ENCODE data around the gene HOXB5.
A peak's percentile ranks its signal among the peaks of the same experiment; 100 is the strongest.

Gene HOXB5

DNA sequence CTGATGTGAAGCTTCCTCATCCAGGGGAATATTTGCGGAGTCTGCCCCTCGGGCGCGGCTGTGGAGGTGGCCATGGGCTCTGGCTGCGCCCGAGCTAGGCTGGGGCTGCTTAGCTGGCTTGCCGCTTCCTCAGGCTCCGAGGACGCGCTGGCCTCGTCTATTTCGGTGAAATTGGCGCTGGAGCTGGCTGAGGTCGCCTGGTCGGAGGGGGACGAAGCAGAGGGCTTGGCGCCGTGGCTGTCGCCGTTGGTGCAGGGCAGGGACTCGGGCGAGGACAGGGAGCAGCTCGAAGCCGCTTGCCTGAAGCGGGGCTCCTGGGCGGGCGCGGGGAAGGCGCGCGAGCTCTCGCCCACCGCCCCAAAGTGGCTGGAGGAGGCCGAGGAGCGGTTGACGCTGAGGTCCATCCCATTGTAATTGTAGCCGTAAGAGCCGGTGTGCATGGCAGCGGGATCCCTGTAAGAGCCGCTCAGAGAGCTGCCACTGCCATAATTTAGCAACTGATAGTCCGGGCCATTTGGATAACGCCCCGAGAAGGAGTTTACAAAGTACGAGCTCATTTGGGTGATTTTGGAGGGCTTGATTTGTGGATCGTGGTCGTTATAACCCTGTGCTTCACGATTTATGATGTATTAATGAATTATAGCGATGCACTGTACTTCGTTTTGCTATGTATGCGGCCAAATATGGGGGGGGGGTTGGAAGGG is at the start of gene HOXB5:
Gene HOXB5 (minus strand): TSS at position 654 of the 704 bp plus-strand sequence. CDS start 97 bp downstream, at position 557.
- peak; percentile 70 for DNase-seq (ENCODE audit: low read depth, low spot score)

DNA sequence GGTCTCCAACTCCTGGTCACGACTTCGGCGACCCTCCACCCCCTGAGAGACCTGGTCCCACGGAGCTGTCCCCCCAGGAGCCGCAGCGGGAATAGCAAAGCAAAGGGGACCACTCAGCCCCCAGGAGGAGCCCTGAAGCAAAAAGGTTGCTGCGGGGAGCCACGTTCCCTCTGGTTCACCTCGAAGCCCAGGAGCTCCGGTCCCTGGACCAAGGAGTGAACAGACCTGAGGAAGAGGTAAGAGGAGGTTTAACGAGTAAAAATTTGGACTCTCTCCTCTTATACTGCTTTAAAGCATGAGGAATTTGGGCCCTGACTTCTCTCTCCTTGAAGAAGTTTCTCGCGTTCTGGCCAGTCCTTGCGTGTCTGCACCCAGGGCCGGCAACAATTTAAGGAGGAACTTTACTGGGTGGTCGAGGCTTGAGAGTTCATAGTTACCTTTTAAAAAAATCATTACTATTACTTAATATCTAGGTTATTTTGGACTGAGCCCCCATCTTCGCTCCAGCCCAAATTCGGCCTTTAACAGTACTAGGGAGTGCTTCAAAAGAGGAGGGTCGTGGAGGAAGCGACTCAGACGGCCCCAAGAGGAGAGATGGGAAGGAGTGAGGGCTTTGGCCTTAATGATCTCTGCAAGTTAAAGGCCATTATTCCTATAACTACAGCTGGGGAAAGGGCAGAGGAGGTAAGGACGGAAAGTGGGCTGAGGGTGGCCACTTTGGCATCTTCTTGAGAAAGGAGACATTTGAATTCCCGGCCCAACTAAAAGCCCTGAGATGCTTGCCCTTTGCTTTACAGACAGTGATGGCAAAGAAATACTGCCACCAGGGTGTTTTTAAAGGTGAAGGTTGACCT is 49.5 kb upstream of the HOXB5 start:
- no peak for DNase-seq (ENCODE audit: low read depth, low spot score)

DNA sequence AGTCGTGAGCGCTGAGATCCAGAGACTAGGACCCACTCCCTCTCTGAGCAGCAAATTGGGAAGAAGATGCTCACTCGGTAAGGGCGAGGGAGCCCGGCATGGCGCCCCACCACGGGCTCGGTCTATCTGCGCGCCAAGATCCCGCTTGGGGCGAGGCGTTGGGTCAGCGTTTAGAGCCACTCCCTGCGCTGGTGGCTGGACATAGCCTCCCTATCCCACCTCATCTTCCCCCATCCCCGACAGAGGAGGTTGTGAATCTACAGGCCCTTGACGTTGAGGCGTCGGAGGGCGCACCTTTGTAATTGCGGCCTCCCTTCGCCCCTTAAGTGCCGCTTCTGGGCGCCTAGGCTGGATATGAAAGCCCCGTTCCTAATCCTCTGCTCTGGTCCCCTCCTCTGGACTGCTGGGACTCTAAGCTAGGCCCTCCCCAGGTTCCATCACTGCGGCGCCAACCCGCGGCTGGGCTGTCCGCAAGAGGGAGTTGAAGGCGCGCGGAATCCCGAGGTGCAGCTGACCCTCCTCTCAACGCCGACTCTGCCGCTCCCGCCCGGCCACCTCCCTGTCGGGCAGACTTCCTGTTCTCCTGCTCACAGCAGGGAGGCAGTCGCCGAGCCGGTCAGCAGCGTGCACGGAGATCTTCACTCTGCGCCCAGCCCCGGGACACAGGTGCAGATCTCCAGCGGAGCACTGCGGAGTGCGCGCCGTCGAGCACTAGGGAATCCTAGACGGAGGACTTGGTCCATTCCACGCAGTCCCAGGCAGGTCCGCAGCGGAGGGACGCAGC is 48.7 kb upstream of the HOXB5 start:
- DNase-seq (ENCODE audit: low read depth, low spot score) = no peak

- no peak for DNase-seq (ENCODE audit: low read depth, low spot score)
Measured at GRCh38 chr17:48641541-48642058, 48.0 kb upstream of the HOXB5 start.

DNA sequence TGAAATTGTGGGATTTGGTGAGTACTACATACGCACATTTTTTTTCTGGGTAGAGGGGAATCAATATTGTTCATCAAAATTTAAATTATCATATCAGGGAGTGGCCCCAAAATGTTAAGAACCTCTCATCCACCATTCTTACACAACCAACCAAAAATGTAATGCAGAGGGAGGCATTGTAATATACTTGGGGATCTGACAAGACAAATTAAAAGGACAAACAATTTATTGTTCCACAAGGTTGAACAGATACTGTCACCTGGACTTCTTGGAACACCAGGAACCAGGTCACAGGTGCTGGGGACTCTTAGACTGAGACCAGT is 47.2 kb upstream of the HOXB5 start:
- DNase-seq (ENCODE audit: low read depth, low spot score) = no peak

- DNase-seq (ENCODE audit: low read depth, low spot score) = no peak
Measured at GRCh38 chr17:48639982-48640857, 46.6 kb upstream of the HOXB5 start.

DNA sequence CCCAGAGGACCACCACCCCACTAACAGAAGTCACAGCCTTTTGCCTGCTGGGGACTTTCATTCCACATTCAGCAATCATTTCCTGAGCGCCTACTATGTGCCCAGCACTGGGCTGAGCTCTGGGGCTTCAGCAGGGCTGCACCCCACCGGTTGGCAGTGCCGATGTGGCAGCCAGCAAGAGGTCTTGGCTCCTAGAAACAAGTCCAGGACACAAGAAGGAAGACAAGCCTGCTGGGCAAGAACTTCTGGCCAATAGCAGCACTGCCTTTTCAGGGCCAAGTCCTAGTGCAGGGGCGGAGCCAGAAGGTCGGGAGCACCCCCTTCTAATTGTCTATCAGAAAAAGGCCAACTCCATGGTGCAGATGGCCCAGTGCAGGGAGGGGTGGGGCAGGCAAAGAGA is 45.6 kb upstream of the HOXB5 start:
- no peak for DNase-seq (ENCODE audit: low read depth, low spot score)

DNA sequence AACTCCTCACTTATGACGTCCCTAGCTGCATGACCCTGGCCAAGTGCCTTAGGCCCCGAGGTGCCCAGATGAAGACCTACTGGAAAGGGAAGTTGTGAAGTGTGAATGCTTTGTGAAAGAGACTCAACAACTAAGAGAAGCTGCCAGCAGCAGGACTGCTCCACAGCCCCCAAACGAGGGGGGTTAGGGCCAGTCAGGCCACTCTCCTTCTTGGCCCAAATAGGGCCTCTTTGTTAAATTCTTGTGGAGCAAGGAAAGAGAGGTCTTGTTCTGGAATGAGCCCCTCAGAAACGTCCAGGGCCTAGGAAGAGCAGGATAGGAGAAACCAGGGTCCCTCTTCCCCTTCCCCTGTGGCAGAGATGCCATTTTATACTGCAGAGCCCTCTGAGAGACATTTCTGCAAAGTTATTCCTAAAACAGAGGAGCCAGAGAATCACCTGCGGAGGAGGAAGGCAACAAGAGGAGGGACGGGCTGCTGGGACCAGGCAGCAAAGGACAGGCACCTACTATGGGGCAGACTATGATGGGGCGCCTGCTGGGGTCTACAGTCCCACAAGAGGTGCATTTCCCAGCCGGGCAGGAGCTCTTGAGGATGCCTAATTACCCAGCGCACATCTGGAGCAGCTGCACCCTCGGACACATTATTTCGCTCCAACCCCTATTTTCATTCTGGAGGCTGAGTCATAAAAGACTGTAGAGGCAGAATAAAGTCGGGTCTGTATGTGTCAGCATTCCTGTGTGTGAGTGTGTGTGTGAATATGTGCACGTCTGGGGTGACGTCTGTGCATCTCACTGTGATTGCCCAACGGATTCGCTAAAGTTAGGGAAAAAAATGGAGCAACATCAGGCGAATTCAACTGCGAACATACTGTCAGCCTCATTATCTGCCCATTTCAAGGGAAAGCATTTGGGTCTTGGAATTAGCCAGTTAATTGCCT is 44.0 kb upstream of the HOXB5 start:
- peak; percentile 37 for DNase-seq (ENCODE audit: low read depth, low spot score)

GRCh38 chr17:48636177-48637018 is 42.8 kb upstream of the HOXB5 start:
- peak; percentile 78 for DNase-seq (ENCODE audit: low read depth, low spot score)

DNA sequence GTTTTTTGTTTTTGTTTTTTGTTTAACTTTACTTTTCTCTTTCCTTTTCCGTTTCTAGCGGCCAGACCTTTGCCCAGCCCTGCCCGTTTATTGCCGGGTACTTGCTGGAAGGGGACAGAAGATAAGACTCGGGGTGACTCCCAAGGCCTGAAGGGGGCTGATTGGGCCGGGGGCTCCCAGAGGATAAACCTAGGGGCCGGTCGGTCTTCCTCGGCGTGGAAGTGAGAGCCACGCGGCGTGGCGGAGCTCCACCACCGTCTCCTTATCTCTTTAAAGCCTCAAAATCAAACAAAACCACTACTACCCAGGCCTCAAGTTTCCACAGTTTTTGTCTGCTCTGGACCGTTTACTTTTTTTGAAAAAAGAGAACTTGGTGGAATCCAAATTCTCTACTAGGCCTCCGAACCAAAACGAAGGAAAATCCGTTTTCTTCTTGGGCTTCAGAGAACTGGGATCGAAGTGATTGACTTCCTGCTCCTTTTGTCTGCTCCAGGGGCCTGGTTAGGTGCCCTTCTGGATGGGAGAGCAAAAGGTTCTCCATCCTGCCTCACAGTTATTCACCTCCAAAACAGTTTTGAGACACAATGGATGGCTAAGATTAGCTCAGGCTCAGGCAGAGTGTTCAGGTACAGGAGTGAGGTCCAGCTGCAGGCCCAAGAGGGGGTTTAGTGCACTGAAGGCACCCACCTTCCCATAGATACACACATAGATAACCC is 41.1 kb upstream of the HOXB5 start:
- no peak for DNase-seq (ENCODE audit: low read depth, low spot score)

- DNase-seq (ENCODE audit: low read depth, low spot score) = no peak
Measured at GRCh38 chr17:48633266-48633677, 39.7 kb upstream of the HOXB5 start.

DNA sequence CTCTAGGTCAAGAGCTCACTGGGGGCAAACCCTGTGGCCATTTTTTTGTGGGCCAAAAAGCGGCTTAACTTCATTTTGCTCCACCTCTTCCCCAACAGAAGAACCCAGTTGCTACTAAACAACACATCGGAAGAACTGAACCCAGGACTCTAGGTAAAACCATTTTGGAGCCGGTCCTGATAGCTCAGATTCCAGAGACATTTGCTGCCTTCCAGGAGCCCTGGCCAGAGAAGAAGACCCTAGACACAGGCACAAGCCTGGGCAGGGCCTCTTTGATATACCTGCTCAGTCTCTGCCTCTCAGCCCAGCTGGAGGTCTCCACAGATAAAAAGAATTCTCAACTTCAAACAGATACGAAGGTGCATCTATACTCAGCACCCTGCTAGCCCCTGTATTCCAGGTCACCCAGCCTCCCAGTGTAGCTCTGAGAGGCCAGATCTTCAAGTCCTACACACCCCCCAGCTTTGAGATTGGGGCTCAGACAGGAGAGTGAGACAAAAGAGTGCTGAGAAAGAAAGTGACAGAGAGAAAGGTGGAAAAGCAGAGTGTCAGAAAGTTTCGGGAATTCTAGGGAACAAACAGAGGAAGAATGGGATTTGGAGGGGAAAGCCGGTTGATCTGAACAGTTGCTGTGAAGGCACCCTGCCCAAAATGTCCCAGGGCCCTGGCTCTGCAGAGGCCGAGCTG is 39.1 kb upstream of the HOXB5 start:
- no peak for DNase-seq (ENCODE audit: low read depth, low spot score)

DNA sequence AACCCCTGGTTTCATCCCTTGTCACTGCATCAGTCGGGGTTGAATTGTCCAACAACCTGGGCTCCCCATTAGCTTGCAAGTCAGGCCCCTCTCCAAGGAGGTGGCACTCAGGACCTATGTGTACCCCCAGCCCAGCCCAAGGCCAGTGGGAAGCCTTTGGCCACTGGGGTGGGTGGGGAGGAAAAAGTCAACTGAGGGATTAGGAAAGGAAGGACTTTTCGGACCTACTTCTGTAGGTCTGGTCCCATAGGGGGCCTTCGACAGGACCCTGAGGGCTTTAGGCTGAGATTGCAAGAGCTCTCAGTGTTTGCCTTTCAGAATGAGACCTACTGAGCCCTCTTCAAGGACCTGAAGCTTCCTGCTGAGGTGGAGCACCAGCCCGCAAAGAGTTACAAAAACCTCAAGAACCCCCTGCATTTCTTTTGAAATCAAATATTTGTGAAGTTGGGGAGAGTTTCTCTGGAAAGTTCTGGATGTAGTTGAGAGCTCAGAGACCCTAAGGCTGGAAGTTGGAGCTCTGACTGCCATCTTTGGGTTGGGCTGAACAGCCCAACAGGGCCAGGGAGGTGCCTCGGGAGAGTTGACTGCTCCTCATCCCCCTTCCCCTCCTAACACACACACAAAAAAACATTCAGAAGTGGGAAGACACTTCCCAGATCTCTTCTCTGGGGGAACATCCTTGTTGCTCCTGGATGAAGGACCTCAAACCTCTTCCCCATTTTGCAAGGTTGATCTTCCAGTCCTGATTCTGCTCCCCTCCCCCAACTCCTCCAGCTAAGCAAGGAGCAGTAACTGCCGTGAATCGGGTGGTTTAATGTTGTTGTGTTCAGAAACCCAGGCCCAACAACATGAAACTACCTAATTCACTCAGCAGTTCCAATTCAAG is 38.4 kb upstream of the HOXB5 start:
- no peak for DNase-seq (ENCODE audit: low read depth, low spot score)

- no peak for DNase-seq (ENCODE audit: low read depth, low spot score)
Measured at GRCh38 chr17:48630925-48631692, 37.5 kb upstream of the HOXB5 start.

GRCh38 chr17:48630009-48630924 is 36.7 kb upstream of the HOXB5 start:
- no peak for DNase-seq (ENCODE audit: low read depth, low spot score)

All from astrocyte of the hippocampus (primary cell).